GM12891 (cell line): ENCODE data around the gene GREM2.

Experiments
- DNase-seq: peaks from one replicate; pipeline ENCODE4 v3.0.0; 2011; ENCODE audit warnings: low spot score; ENCODE audit not compliant: insufficient read length
- FAIRE-seq: peaks from 2 replicates; lab custom pipeline; 2011; peaks lifted over from hg19 to GRCh38; lab: Jason Lieb, UNC
- PAX5 ChIP-seq: IDR thresholded peaks from 2 replicates; pipeline ENCODE4 v1.6.1; 2011; ENCODE audit warnings: low read length, moderate library complexity, mild to moderate bottlenecking; ENCODE audit not compliant: insufficient read depth, severe bottlenecking
- POLR2A ChIP-seq: IDR thresholded peaks from 2 replicates; pipeline ENCODE4 v1.6.1; 2011; ENCODE audit warnings: low read depth, low read length, control low read depth
- POLR2AphosphoS5 ChIP-seq: IDR thresholded peaks from 2 replicates; pipeline ENCODE4 v1.6.1; 2011; ENCODE audit warnings: low read depth, low read length, control low read depth
- POU2F2 ChIP-seq: IDR thresholded peaks from 2 replicates; pipeline ENCODE4 v1.6.1; 2011; ENCODE audit warnings: low read depth, mild to moderate bottlenecking, control low read depth, low read length, moderate library complexity
- SPI1 ChIP-seq: IDR thresholded peaks from 2 replicates; pipeline ENCODE4 v1.6.1; 2011; ENCODE audit warnings: low read depth, low read length, control low read depth
- TAF1 ChIP-seq: IDR thresholded peaks from 2 replicates; pipeline ENCODE4 v1.6.1; 2011; ENCODE audit warnings: low read depth, low read length, control low read depth

The GREM2 gene

GRCh38 chr1:240611228-240611618, 732 bp downstream of the GREM2 start:
- TF ChIP-seq PAX5: no peak
- no peak for TF ChIP-seq POU2F2
- TF ChIP-seq POLR2AphosphoS5: no peak
- TF ChIP-seq POLR2A: no peak
- TF ChIP-seq TAF1: no peak
- no peak for TF ChIP-seq SPI1
- DNase-seq: no peak
- no peak for FAIRE-seq

GRCh38 chr1:240610636-240611035, 1.3 kb downstream of the GREM2 start:
- TF ChIP-seq PAX5 (no peak), POLR2A (no peak), POU2F2 (no peak), TAF1 (no peak), POLR2AphosphoS5 (no peak)
- DNase-seq: no peak
- FAIRE-seq: no peak

GRCh38 chr1:240609527-240610060, 2.4 kb downstream of the GREM2 start:
- TF ChIP-seq POLR2A (no peak), PAX5 (no peak), POU2F2 (no peak), POLR2AphosphoS5 (no peak), TAF1 (no peak), SPI1 (no peak)
- FAIRE-seq: no peak
- no peak for DNase-seq

- TF ChIP-seq POU2F2: no peak
- TF ChIP-seq TAF1: no peak
- no peak for TF ChIP-seq POLR2AphosphoS5
- TF ChIP-seq POLR2A: no peak
- no peak for TF ChIP-seq PAX5
- TF ChIP-seq SPI1: no peak
- DNase-seq: no peak
These were observed 3.2 kb downstream of the GREM2 start for GRCh38 chr1:240608707-240609106.

GRCh38 chr1:240607006-240607405, 4.9 kb downstream of the GREM2 start:
- DNase-seq: no peak
- TF ChIP-seq POLR2A (no peak), POLR2AphosphoS5 (no peak), SPI1 (no peak), POU2F2 (no peak), TAF1 (no peak), PAX5 (no peak)
- FAIRE-seq: no peak

More at GRCh38 chr1:240608707-240609106, 3.2 kb downstream of the GREM2 start:
- no peak for FAIRE-seq

DNA sequence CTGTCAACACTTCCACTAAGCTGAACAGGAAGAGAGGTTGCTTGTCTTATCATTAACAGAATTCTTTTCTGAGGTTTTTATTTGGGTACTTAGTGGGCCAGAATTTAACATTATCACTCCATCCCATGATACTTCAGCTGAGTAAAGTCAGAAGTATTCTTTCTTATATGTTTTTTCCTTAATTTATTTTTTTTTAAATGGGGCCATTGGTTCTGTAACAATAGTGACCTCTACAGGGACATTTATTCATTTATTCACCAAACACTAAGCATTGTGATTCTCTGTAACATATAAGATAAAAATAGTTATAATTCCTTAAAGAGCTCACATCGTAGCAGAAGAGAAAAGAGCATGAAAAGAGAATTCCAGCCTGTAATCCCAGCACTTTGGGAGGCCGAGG, 9.8 kb downstream of the GREM2 start:
- no peak for FAIRE-seq
- no peak for DNase-seq
- TF ChIP-seq PAX5: no peak
- no peak for TF ChIP-seq POLR2AphosphoS5
- no peak for TF ChIP-seq POLR2A
- no peak for TF ChIP-seq POU2F2
- no peak for TF ChIP-seq SPI1
- TF ChIP-seq TAF1: no peak

GRCh38 chr1:240599830-240600229, 12.1 kb downstream of the GREM2 start:
- no peak for FAIRE-seq
- DNase-seq: no peak
- TF ChIP-seq POLR2A (no peak), PAX5 (no peak), TAF1 (no peak), POLR2AphosphoS5 (no peak), SPI1 (no peak), POU2F2 (no peak)

DNA sequence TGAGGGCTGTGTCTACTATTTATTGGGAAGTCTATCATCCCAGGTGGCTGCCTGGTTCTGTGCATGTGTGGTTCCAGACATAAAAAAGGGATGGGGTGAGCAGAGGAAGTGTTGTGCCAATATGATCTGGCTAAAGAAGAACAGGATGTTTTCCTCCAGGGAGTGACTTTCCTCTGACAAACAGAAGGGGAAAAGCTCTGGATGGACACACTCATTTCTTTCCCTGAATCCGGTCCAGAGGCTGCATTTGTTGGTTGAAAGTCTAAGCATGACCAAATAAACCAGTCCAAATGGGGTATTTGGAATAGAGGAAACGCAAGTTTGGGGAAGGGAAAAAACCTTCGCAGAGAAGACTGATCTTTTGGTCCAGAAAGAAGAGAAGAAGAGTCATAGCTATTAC, 12.7 kb downstream of the GREM2 start:
- no peak for TF ChIP-seq POU2F2
- no peak for TF ChIP-seq TAF1
- TF ChIP-seq POLR2AphosphoS5: no peak
- no peak for TF ChIP-seq POLR2A
- TF ChIP-seq SPI1: no peak
- TF ChIP-seq PAX5: no peak
- no peak for DNase-seq
- no peak for FAIRE-seq

DNA sequence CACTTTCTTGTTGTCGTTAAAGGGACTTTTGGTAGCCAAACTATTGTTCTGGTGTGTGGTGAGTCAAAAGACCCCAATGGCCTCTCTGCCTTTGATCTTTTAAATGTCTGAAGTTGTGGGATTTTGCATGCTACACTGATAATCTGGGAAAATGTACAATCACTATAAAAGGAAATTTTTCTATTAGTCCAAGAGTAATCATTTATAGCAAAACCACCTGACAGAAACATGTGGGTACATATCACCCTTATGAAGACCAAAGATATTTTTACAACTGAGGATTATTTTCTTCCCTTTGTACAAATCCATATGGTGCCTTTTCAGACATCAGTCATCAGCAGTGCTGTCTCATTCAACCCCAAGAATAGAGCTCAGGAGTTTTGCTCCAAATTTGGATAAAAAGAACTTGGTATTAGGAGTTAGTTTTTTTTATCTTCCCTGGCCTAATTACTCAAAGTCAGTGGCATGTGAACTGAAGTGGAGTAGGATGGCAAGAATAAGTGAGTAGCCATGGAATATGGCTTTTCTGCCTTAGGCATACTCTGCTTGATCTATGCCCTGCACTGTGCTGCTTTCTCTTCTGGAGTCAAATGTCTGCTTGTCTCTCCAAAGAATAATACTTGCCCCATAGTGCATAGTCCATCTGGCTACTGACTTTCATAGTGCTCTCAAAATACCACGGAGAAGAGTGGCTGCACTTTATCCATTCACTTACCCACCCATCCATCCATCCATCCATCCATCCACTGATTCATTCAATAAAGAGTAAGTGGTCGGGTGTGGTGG, 13.5 kb downstream of the GREM2 start:
- TF ChIP-seq POLR2AphosphoS5 (no peak), SPI1 (no peak), TAF1 (no peak), PAX5 (no peak), POLR2A (no peak), POU2F2 (no peak)
- FAIRE-seq (no peak), DNase-seq (no peak)
